ENCODE data around the gene SLC25A39. TPM values are rescaled to one million over a fixed set of nuclear protein-coding genes. Genes with fewer than 3 reads are reported as not detected.
A peak's percentile ranks its signal among the peaks of the same experiment; 100 is the strongest.

The SLC25A39 gene
- total and polyA plus RNA-seq, 2 of the 13 experiments (the other 11 are each of a cell fraction or from before 2014, with no cell fraction given) = 144 to 151 TPM

DNA sequence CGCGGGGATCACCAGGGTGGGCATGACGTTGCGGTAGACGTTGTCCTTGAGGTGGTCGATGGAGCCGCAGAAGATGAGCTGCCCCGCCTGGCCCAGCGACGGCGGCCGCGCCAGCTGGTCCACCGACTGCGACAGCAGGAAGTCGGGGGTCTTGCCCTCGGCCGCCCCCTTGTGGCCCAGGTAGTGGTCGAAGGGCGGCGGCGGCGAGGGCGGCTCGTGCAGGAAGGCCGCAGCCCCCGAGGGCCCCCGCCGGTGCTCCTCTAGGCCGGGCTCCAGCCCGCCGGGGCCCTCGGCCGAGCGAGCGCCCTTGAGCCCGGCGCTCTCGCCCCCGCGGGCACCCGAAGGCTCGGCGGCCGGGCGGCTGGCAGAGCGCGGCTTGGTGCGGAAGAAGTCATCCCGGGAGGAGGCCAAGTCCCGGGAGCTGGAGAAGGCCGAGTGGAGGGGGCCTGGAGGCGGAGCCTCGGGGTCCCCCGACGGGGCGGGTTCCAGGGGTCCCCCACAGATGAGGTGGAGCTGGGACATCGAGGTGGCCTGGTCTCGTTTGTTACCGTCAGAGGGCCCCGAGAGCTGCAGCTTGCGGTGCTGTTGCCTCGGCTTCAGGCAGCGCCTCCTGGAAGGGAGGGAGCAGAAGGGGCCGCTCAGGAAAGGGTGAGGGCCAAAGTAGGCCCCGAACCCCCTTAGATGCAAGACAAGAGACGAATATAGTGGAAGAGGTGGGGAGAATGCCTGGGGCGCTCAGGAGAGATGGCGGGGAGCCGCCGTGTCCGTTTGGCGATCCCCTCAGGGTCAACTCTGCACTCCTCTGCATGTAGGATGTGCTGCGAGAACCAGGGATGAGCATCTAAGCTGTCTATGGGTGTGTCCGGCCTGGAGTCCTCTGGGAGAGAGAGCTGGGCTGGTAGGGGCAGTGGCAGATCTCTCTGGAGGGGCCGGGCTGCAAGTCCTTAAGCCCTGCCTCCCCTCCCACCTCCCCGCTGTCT lies 30.2 kb upstream of the SLC25A39 start (continued):
- TF ChIP-seq TARDBP (CRISPR knock-in tag; IDR thresholded peaks at IDR 0.05) (no peak), GTF3A (CRISPR knock-in tag; conservative IDR thresholded peaks at IDR 0.05) (no peak), EEA1 (CRISPR knock-in tag; IDR thresholded peaks at IDR 0.05; ENCODE audit: borderline replicate concordance) (no peak), SPEN (CRISPR knock-in tag; IDR thresholded peaks at IDR 0.05; ENCODE audit: low read depth) (0 out of 2 replicates have a peak, but pooled peaks have one; percentile 41), AHDC1 (CRISPR knock-in tag; IDR thresholded peaks at IDR 0.05; ENCODE audit: borderline replicate concordance) (no peak), HNRNPK (IDR thresholded peaks at IDR 0.05; ENCODE audit: low read depth, low read length, poor library complexity, severe bottlenecking) (no peak), RAD21 (CRISPR knock-in tag; IDR thresholded peaks at IDR 0.05) (peak; percentile 89), POLR2AphosphoS2 (IDR thresholded peaks at IDR 0.05; ENCODE audit: low read depth, low read length) (no peak), SALL2 (CRISPR knock-in tag; IDR thresholded peaks at IDR 0.05) (peak; percentile 68), NKX3-1 (CRISPR knock-in tag; IDR thresholded peaks at IDR 0.05) (no peak), ZNF124 (CRISPR knock-in tag; IDR thresholded peaks at IDR 0.05) (no peak), IKZF4 (CRISPR knock-in tag; IDR thresholded peaks at IDR 0.05; ENCODE audit: borderline replicate concordance, low read depth, not compliant biosample characterization) (no peak), ZNF33A (CRISPR knock-in tag; IDR thresholded peaks at IDR 0.05; ENCODE audit: borderline replicate concordance) (no peak), LRRFIP1 (CRISPR knock-in tag; conservative IDR thresholded peaks at IDR 0.05) (no peak), SUZ12 (IDR thresholded peaks at IDR 0.05; ENCODE audit: low read depth, low read length) (no peak), HES4 (CRISPR knock-in tag; IDR thresholded peaks at IDR 0.05; ENCODE audit: borderline replicate concordance) (no peak)
- TF ChIP-seq, protein P1, sequence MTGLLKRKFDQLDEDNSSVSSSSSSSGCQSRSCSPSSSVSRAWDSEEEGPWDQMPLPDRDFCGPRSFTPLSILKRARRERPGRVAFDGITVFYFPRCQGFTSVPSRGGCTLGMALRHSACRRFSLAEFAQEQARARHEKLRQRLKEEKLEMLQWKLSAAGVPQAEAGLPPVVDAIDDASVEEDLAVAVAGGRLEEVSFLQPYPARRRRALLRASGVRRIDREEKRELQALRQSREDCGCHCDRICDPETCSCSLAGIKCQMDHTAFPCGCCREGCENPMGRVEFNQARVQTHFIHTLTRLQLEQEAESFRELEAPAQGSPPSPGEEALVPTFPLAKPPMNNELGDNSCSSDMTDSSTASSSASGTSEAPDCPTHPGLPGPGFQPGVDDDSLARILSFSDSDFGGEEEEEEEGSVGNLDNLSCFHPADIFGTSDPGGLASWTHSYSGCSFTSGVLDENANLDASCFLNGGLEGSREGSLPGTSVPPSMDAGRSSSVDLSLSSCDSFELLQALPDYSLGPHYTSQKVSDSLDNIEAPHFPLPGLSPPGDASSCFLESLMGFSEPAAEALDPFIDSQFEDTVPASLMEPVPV (CRISPR knock-in tag; IDR thresholded peaks at IDR 0.05) = no peak
